ENCODE measurements around the gene FAM72C.
"Not testable (repeated sequence)": the region's sequence is repeated elsewhere in the genome, so short reads cannot be mapped to it uniquely, and the experiment has no call there.

- not testable (repeated sequence) for TF ChIP-seq CTCF (IDR thresholded peaks at IDR 0.05); POLR2A (IDR thresholded peaks at IDR 0.05; ENCODE audit: low read depth); EP300 (IDR thresholded peaks at IDR 0.05)
Measured at GRCh38 chr1:143944576-143945240, 27.1 kb downstream of the FAM72C start.

Data from esophagus muscularis mucosa (tissue), 4 donors.